Activated effector memory CD4-positive, alpha-beta T cell treated with Interleukin-2 at 50 U/mL for 16 hours (primary cell): Measurements from ENCODE around the gene CDK13.
"Not testable (repeated sequence)": the region's sequence is repeated elsewhere in the genome, so short reads cannot be mapped to it uniquely, and the experiment has no call there.

Experiments
- DNase-seq: peaks from one replicate; pipeline ENCODE4 v3.0.0-alpha.2; 2020

The CDK13 gene

DNA sequence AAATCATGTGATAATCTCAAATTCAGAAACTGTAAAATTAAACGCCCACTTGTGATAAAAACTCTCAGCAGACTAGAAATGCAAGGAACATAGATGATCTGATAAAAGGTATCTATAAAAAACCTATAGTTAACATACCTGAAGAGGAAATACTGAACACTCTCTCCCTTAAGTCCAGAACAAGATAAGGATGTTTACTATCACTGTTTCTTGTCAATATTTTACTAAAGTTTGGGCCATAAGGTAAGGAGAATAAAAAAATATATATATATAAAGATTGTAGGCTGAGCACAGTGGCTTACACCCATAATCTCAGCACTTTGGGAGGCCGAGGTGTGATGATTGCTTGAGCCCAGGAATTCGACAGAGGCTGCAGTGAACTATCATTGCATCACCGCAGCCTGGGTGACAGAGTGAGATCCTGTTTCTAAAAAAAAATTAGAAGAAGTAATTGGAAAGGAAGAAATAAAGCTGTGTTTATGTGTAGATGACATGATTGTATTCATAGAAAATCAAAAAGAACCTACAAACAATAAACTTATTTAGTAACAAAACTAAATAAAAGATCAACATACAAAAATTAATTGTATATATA is 155.9 kb downstream of the CDK13 start:
- DNase-seq: no peak

- no peak for DNase-seq
These were observed 165.9 kb downstream of the CDK13 start for GRCh38 chr7:40115936-40116335.

GRCh38 chr7:40117199-40117598 is 167.1 kb downstream of the CDK13 start:
- not testable (repeated sequence) for DNase-seq

GRCh38 chr7:40118201-40118600 is 168.1 kb downstream of the CDK13 start:
- DNase-seq: not testable (repeated sequence)

DNA sequence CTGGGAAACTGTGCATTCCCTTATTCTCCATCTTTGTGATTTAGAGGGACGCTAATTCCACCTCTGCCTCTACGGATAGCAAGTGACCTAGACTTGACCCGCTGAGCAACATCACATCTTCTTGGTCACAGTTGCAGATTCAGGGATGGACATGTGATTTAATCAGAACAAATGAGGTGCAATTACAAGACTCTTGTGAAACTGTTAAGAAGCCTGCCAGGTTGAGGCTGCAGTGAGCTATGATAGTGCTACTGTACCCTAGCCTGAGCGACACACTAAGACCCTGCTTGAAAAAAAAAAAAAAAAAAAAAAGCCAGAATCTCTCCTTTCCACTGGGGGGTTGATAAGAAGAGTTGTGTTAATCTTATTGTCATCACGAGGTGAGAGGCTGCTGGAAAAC is 170.0 kb downstream of the CDK13 start:
- no peak for DNase-seq

- not testable (repeated sequence) for DNase-seq
These were observed 172.3 kb downstream of the CDK13 start for GRCh38 chr7:40122100-40122939.

DNA sequence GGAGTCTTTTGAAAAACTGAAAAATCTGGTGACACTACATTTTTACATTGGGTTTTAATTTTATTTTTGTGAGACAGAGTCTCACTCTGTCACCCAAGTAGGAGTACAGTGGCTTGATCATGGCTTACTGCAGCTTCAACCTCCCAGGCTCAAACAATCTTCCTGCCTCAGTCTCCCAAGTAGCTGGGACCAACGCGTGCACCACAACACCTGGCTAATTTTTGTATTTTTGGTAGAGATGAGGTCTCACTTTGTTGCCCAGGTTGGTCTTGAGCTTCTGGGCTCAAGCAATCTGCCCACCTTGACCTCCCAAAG is 172.8 kb downstream of the CDK13 start:
- DNase-seq: no peak

- no peak for DNase-seq
These were observed 183.7 kb downstream of the CDK13 start for GRCh38 chr7:40133561-40134427.

DNA sequence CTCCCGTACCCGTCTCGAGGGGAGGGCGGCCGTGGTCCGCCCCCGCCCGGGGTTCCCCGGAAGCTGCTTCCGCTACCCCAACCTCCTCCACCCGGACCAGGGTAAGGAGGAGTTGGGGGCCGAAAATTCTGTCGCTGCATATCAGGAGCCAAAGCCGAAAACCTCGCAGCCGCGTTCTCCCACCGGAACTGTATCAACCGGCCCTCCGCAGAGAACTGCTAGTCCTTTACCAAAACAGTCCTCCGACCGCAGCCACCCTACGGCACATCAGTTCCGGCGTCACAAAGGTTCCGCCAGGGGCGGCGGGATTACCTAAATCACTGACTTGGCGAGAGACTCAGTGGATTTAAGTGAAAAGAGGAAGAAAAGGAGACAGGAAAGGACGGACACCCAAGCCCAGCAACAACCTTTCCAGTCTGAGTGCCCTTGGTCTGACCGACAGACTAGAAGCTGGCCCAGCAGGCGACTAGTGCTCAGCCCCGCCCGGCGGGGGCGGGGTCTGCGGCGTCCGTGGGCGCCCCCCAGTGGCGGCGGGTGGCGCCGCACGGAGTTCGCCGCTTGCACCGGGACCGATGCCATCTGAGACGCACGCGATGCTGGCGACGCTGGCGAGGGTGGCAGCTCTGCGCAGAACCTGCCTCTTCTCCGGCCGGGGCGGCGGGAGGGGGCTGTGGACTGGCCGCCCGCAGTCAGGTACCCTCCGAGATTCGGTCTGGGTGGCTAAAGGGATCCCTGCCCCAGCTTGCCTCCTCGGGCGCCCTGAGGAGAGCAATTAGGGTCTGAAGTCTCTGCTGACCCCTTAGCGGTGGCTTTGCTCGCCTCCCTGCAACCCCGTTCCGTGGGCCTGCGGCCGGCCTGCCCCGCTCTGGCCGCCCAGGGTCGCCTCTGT is 184.6 kb downstream of the CDK13 start, which contains the start of the genes MPLKIP and SUGCT:
Gene MPLKIP, minus strand, starts transcription at position 195 of the 889 bp plus-strand sequence. Its CDS starts 55 bp downstream, at position 140.
Gene SUGCT, plus strand, starts transcription at position 578 of the 889 bp plus-strand sequence.
- DNase-seq: peak; percentile 83

- no peak for DNase-seq
These were observed 185.2 kb downstream of the CDK13 start for GRCh38 chr7:40135317-40135610.

DNA sequence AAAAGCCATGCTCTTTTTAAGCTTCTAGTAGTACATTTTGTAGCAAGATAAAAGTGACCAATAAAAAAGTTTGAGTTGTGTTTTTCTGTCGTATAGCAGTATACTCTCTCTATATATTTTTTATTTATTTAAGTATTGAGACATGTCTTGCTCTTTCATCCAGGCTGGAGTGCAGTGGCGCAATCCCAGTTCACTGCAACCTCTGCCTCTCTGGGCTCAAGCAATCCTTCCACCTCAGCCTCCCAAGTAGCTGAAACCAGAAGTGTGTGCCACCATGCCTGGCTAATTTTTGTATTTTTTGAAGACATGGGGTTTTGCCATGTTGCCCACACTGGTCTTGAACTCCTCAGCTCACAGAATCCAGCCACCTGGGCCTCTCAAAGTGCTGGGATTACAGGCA is 187.5 kb downstream of the CDK13 start:
- DNase-seq: no peak

- DNase-seq: no peak
These were observed 188.9 kb downstream of the CDK13 start for GRCh38 chr7:40138973-40139372.

DNA sequence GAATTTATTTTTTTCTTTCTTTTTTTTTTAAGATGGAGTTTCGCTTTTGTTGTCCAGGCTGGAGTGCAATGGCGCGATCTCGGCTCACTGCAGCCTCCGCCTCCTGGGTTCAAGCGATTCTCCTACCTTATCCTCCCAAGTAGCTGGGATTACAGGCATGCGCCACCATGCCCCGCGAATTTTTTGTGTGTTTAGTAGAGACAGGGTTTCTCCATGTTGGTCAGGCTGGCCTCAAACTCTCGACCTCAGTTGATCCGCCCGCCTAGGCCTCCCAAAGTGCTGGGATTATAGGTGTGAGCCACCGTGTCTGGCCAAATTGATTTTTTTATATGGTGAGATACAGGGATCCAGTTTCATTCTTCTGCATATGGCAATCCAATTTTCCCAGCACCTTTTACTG is 189.8 kb downstream of the CDK13 start:
- not testable (repeated sequence) for DNase-seq

DNA sequence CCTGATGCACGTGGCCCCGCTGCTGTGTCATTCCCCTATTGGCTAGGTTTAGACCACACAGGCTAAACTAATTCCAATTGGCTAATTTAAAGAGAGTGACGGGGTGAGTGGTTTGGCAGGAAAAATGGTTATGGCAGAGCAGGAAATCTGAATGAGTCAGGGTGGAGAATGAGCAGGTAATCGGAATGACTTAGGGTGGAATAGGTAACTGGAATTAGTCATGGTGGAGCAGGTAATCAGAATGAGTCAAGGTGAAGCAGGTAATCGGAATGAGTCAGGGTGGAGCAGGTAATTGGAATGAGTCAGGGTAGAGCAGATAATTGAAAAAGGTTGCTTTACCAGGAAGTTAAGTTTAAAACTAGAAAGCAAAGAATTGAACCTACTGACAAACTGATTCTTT is 191.9 kb downstream of the CDK13 start:
- DNase-seq: not testable (repeated sequence)

DNA sequence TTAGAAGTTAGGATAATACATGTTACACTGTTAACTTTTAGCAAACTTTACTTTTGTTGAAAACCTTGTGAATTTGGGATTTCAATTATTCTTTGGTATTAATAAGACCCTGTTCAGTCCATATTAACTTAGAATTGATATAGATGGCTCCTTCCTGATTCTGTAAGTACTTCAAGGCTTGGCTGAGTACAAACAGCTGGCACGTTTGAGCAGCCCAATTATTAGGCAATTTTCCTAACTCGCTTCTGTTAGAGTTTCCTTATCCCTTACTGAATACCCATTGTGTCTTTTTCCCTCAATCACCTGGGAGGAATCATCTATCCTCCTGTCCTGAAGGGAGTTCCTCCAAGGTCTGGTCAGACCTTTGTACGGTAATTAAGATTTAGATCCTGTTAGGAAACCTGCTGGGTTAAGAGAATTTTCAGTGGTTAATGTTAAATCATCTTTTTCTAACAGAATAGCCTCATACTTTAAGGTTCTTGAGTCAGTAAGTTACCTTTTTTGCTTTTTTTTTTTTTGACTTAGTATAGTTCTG is 195.6 kb downstream of the CDK13 start:
- DNase-seq: not testable (repeated sequence)

DNA sequence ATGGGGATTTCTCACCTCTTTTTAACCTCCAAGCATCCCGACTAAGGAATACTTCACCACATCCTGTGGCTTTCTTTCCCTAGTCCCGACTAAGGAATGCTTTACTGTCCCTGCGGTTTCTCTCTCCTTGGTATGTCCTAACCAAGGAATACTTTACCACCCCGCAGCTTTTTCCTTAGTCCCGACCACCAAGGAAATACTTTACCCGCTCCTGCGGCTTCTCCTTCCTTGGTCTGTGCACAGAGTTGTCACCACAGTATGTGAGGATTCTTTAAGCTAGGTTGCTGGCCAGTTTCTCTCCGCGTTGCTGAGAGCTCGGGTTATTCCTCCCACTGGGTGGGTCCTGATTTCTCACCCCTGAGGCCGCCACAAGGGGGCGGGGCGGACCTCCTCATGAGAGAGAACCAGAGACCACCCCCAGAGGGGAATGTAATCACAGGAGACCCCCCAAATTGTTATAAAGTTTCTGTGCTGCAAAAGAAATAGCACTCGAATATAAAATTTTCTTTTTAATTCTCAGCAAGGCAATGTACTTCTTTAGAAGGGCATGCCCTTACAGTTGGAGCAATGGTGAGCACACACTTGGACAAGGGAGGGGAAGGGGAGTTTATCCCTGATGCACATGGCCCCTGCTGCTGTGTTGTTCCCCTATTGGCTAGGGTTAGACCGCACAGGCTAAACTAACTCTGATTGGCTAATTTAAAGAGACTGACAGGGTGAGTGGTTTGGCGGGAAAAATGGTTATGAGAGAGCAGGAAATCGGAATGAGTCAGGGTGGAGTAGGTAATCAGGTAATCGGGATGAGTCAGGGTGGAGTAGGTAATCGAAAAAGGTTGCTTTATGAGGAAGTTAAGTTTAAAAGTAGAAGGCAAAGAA is 197.6 kb downstream of the CDK13 start:
- no peak for DNase-seq

- not testable (repeated sequence) for DNase-seq
These were observed 198.2 kb downstream of the CDK13 start for GRCh38 chr7:40148247-40148580.

- DNase-seq: no peak
These were observed 198.6 kb downstream of the CDK13 start for GRCh38 chr7:40148671-40149070.
